Measurements from ENCODE around the gene DUSP9. TPM values are rescaled to one million over a fixed set of nuclear protein-coding genes. Genes with fewer than 3 reads are reported as not detected.

Gene DUSP9
- total RNA-seq, 3 donors from 2014 or later, result not detected

GRCh38 chrX:153614818-153615217, 32.2 kb upstream of the DUSP9 start:
- Histone ChIP-seq H3K36me3 (ENCODE audit: low read depth) (no peaks in the 10 kb centered on the region), H3K4me1 (ENCODE audit: low read depth) (no peaks in the 10 kb centered on the region), H3K4me3 (no peak overlapping the region), H3K9me3 (no peaks in the 10 kb centered on the region)
- ATAC-seq (no peak), DNase-seq (no peak)
- intact Hi-C loops (cut with DNase I, micrococcal nuclease), result no loop called here
- TF ChIP-seq CTCF (IDR thresholded peaks at IDR 0.05), result no peak

GRCh38 chrX:153620576-153620975, 26.4 kb upstream of the DUSP9 start:
- Histone ChIP-seq H3K4me1 (ENCODE audit: low read depth) (no peaks in the 10 kb centered on the region), H3K9me3 (no peaks in the 10 kb centered on the region), H3K4me3 (no peak overlapping the region), H3K36me3 (ENCODE audit: low read depth) (no peaks in the 10 kb centered on the region)
- intact Hi-C loops (cut with DNase I, micrococcal nuclease), result no loop called here
- no peak for TF ChIP-seq CTCF (IDR thresholded peaks at IDR 0.05)
- DNase-seq, result no peak
- no peak for ATAC-seq

GRCh38 chrX:153621949-153622598, 24.9 kb upstream of the DUSP9 start:
- no peaks in the 10 kb centered on the region for H3K36me3 ChIP-seq (ENCODE audit: low read depth)
- intact Hi-C loops (cut with DNase I, micrococcal nuclease), result no loop called here
- no peak for DNase-seq
- H3K9me3 ChIP-seq, result no peaks in the 10 kb centered on the region
- no peak overlapping the region for H3K4me3 ChIP-seq
- TF ChIP-seq CTCF (IDR thresholded peaks at IDR 0.05), result no peak
- H3K4me1 ChIP-seq (ENCODE audit: low read depth), result no peaks in the 10 kb centered on the region
- ATAC-seq, result no peak

GRCh38 chrX:153622661-153623309, 24.2 kb upstream of the DUSP9 start:
- H3K9me3 ChIP-seq, result no peaks in the 10 kb centered on the region
- H3K36me3 ChIP-seq (ENCODE audit: low read depth), result no peaks in the 10 kb centered on the region
- intact Hi-C loops (cut with DNase I, micrococcal nuclease), result no loop called here
- no peaks in the 10 kb centered on the region for H3K4me1 ChIP-seq (ENCODE audit: low read depth)
- DNase-seq (no peak), ATAC-seq (no peak)
- H3K4me3 ChIP-seq, result no peak overlapping the region
- no peak for TF ChIP-seq CTCF (IDR thresholded peaks at IDR 0.05)

GRCh38 chrX:153623310-153624029, 23.5 kb upstream of the DUSP9 start:
- Histone ChIP-seq H3K36me3 (ENCODE audit: low read depth) (no peaks in the 10 kb centered on the region), H3K9me3 (no peaks in the 10 kb centered on the region), H3K4me1 (ENCODE audit: low read depth) (no peaks in the 10 kb centered on the region), H3K4me3 (no peak overlapping the region)
- intact Hi-C loops (cut with DNase I, micrococcal nuclease), result no loop called here
- DNase-seq (peak in 1 of 3 donors; percentile 25), ATAC-seq (no peak)
- no peak for TF ChIP-seq CTCF (IDR thresholded peaks at IDR 0.05)

All from mucosa of descending colon (tissue), 3 donors.